Prostate gland (tissue), 2 donors: ENCODE data around the gene TMEM213.

Source experiments
- POLR2AphosphoS5 ChIP-seq: sonication (generic); formaldehyde crosslinking; IDR thresholded peaks from one replicate; pipeline ENCODE4 v1.6.1; 2017; ENCODE audit warnings: antibody characterized with exemption
- TF ChIP-seq, protein P1 (sequence below), 4 experiments: fragments of 200-600 bp in 2 of 4; fragments of 450-650 bp in 2 of 4; sonication (generic) in 2 of 4; IDR thresholded peaks; 1 replicate in 3 of 4; 2 replicates in 1 of 4; pipeline ENCODE4 v1.5.1; 2016 to 2019; ENCODE audit warnings: antibody characterized with exemption in 4 of 4, mild to moderate bottlenecking in 2 of 4, moderate library complexity in 2 of 4

DNA sequence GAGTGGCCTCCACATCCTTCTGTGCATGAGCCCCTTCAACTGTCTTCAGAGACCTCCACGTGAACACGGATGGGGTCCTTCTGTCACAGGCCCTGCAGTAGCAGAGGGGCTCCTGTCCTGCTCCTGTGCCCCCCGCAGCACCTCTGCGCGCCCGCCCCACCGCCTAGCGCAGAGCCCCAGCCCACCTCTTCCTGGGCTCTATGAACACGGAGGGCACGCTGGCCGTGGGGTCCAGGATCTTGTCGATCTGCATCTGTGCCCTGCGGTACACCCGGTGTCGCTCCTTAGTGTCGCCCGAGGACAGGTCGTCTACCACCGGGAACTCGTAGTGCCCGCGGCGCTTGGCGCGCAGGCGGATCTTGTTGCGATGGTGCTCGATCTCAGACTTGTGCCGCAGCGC, 71.6 kb downstream of the TMEM213 start:
- TF ChIP-seq, protein P1, sequence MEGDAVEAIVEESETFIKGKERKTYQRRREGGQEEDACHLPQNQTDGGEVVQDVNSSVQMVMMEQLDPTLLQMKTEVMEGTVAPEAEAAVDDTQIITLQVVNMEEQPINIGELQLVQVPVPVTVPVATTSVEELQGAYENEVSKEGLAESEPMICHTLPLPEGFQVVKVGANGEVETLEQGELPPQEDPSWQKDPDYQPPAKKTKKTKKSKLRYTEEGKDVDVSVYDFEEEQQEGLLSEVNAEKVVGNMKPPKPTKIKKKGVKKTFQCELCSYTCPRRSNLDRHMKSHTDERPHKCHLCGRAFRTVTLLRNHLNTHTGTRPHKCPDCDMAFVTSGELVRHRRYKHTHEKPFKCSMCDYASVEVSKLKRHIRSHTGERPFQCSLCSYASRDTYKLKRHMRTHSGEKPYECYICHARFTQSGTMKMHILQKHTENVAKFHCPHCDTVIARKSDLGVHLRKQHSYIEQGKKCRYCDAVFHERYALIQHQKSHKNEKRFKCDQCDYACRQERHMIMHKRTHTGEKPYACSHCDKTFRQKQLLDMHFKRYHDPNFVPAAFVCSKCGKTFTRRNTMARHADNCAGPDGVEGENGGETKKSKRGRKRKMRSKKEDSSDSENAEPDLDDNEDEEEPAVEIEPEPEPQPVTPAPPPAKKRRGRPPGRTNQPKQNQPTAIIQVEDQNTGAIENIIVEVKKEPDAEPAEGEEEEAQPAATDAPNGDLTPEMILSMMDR (IDR thresholded peaks at IDR 0.05) = no peak
- no peak for TF ChIP-seq POLR2AphosphoS5
